ENCODE measurements around the gene TM2D1. TPM values are rescaled to one million over a fixed set of nuclear protein-coding genes. Genes with fewer than 3 reads are reported as not detected.

Gene TM2D1
- total RNA-seq, 2 donors from 2014 or later, result 17.7 to 22.1 TPM

- H3K27me3 Mint-ChIP-seq, result no peaks in the 10 kb centered on the region
- DNase-seq (no peak), ATAC-seq (no peak)
- H3K36me3 Mint-ChIP-seq (ENCODE audit: low read depth), result no peaks in the 10 kb centered on the region
- no peak overlapping the region for H3K4me3 Mint-ChIP-seq
- H3K9me3 ChIP-seq (ENCODE audit: control insufficient read depth, low read length, poor library complexity, severe bottlenecking), result no peaks in the 10 kb centered on the region
- H3K27ac Mint-ChIP-seq, result no peak overlapping the region
- no peaks in the 10 kb centered on the region for H3K4me1 Mint-ChIP-seq
These were observed 70.9 kb downstream of the TM2D1 start for GRCh38 chr1:61654067-61654466.

DNA sequence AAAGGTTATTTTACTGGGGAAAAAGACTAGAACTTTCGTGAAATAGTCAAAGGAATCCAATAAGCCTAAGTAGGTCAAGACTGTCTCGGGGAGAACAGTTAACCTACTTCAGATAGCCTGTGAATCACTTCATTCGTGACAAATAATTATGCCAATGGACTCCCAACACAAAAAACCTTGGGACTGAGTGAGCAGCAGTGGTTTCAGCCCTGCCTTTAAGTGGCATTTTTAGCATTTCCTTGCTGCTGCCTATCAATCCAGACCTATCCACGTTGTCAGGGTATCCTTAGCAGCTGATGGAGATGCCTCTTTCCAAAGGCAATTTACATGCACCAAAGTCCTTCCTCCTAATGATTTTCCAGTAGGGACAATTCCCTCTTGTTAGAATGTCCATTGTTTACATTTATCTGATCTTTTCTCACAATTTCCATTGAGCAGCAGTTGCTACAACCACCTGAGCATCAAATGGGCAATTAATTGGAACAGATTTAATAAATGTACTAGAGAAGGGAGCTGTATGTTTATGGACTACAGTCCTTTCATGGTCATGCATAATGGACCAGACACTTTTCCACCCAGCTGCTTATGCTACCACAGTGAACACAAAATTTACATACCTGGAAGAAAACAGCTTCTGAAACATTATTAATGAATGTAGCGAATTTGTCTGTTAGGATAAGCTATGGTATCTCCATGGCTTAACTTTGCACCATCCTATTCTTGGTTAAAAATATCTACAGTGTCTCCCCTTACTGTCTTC lies 75.8 kb downstream of the TM2D1 start:
- ATAC-seq (no peak), DNase-seq (no peak)
- H3K36me3 Mint-ChIP-seq (ENCODE audit: low read depth), result peaks cover 5% of the 10 kb centered on the region
- H3K27me3 Mint-ChIP-seq, result peaks cover 8% of the 10 kb centered on the region
- H3K4me3 Mint-ChIP-seq, result no peak overlapping the region
- no peaks in the 10 kb centered on the region for H3K4me1 Mint-ChIP-seq
- H3K27ac Mint-ChIP-seq, result no peak overlapping the region
- H3K9me3 ChIP-seq (ENCODE audit: control insufficient read depth, low read length, poor library complexity, severe bottlenecking), result no peaks in the 10 kb centered on the region

GRCh38 chr1:61647142-61647541 lies 77.8 kb downstream of the TM2D1 start:
- Mint-ChIP-seq H3K4me3 (no peak overlapping the region), H3K27ac (no peak overlapping the region)

DNA sequence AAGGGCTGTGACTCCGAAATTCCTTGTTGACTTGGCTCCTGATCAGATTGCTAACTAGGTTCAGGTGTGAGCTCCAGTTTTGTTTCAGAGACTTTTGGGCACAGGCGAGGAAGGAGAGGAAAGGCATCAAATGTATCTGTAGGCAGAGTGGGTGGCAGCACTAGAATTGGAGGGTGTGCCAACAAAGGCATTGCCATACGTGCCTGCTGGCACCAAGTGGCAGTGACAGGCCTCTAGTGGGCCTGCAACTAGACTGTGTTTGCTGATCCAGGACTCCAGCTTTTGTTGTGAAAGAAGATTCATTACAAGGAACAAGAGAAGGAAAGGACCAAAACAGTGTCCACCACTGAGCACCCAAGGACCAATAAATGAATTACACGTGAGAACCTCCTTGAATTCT lies 79.5 kb downstream of the TM2D1 start:
- H3K27me3 Mint-ChIP-seq, result peaks cover 29% of the 10 kb centered on the region
- H3K4me1 Mint-ChIP-seq, result peaks cover 7% of the 10 kb centered on the region
- no peak overlapping the region for H3K27ac Mint-ChIP-seq
- no peak overlapping the region for H3K4me3 Mint-ChIP-seq
- no peaks in the 10 kb centered on the region for H3K9me3 ChIP-seq (ENCODE audit: control insufficient read depth, low read length, poor library complexity, severe bottlenecking)
- DNase-seq (no peak), ATAC-seq (no peak)
- H3K36me3 Mint-ChIP-seq (ENCODE audit: low read depth), result peaks cover 5% of the 10 kb centered on the region

More at GRCh38 chr1:61647142-61647541, 77.8 kb downstream of the TM2D1 start:
- Mint-ChIP-seq H3K27me3 (peaks cover 13% of the 10 kb centered on the region), H3K36me3 (ENCODE audit: low read depth) (peaks cover 5% of the 10 kb centered on the region), H3K4me1 (no peaks in the 10 kb centered on the region)
- no peak for ATAC-seq
- H3K9me3 ChIP-seq (ENCODE audit: control insufficient read depth, low read length, poor library complexity, severe bottlenecking), result no peaks in the 10 kb centered on the region
- DNase-seq, result no peak

DNA sequence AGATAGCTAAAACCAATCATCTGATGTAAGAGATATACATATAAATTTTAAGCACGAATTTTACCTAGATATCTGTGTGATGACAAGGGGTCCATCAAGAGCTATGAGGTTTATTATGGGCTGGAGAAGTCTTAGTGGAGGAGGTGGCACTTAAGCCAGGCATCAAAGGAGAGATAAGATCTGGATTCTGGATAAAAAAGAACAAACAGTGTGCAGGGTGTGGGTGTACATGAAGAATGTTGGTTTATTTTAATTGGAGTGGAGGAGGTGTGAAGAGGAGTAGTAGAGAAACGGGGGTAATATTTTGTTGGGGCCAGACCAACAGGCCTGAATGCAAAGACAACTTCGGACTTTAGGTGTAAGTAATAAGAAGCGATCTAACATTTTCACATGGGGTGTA lies 80.6 kb downstream of the TM2D1 start:
- DNase-seq, result no peak
- ATAC-seq, result no peak
- Mint-ChIP-seq H3K27me3 (peaks cover 31% of the 10 kb centered on the region), H3K4me1 (peaks cover 9% of the 10 kb centered on the region), H3K4me3 (no peak overlapping the region), H3K27ac (no peak overlapping the region), H3K36me3 (ENCODE audit: low read depth) (peaks cover 9% of the 10 kb centered on the region)
- H3K9me3 ChIP-seq (ENCODE audit: control insufficient read depth, low read length, poor library complexity, severe bottlenecking), result no peaks in the 10 kb centered on the region

DNA sequence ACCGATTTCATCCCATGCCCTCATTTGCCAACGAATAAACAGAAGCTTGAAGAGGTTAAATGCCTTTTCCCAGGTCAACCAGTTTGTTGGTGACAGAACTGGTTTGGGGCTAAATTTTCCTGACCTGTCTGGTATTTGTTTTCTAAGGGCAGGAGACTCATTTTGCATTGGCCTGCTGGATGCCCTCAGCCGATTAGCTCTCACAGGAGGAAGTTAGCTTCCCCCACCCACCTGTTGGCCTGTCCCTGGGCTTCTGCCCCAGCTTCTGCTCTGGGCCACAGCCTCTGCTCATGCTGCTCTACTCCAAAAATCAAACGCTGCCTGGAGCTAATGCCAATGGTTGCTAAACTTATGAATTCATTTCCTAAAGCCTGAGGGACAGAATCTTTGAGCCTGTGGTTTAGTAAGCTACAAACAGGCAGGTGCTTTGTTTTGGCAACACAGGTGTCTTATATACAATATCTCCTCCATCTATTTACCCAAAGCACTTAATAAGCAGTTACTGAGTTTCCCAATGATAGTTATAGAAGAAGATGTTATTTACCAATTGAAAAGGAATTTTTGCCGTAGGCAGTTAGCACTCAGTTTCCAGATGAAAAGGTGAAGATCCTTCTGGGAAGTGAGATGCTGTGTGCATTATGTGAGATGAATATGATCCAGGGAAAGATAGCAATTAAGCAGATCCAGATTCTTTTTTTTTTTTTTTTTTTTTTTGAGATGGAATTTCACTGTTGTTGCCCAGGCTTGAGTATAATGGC lies 82.3 kb downstream of the TM2D1 start:
- DNase-seq (no peak), ATAC-seq (no peak)
- no peaks in the 10 kb centered on the region for H3K9me3 ChIP-seq (ENCODE audit: control insufficient read depth, low read length, poor library complexity, severe bottlenecking)
- Mint-ChIP-seq H3K4me3 (no peak overlapping the region), H3K4me1 (peaks cover 9% of the 10 kb centered on the region), H3K27ac (no peak overlapping the region), H3K27me3 (peaks cover 31% of the 10 kb centered on the region), H3K36me3 (ENCODE audit: low read depth) (peaks cover 13% of the 10 kb centered on the region)

- H3K9me3 ChIP-seq (ENCODE audit: control insufficient read depth, low read length, poor library complexity, severe bottlenecking), result no peaks in the 10 kb centered on the region
- ATAC-seq, result peak; percentile 93
- H3K27me3 Mint-ChIP-seq, result peaks cover 31% of the 10 kb centered on the region
- H3K4me1 Mint-ChIP-seq, result peaks cover 9% of the 10 kb centered on the region
- peak overlapping the region; percentile 39 for H3K27ac Mint-ChIP-seq
- H3K4me3 Mint-ChIP-seq, result peak overlapping the region; percentile 63
- H3K36me3 Mint-ChIP-seq (ENCODE audit: low read depth), result peaks cover 13% of the 10 kb centered on the region
- peak; percentile 10 to 32 (median 17) for DNase-seq
These were observed 83.2 kb downstream of the TM2D1 start for GRCh38 chr1:61641578-61642336.

DNA sequence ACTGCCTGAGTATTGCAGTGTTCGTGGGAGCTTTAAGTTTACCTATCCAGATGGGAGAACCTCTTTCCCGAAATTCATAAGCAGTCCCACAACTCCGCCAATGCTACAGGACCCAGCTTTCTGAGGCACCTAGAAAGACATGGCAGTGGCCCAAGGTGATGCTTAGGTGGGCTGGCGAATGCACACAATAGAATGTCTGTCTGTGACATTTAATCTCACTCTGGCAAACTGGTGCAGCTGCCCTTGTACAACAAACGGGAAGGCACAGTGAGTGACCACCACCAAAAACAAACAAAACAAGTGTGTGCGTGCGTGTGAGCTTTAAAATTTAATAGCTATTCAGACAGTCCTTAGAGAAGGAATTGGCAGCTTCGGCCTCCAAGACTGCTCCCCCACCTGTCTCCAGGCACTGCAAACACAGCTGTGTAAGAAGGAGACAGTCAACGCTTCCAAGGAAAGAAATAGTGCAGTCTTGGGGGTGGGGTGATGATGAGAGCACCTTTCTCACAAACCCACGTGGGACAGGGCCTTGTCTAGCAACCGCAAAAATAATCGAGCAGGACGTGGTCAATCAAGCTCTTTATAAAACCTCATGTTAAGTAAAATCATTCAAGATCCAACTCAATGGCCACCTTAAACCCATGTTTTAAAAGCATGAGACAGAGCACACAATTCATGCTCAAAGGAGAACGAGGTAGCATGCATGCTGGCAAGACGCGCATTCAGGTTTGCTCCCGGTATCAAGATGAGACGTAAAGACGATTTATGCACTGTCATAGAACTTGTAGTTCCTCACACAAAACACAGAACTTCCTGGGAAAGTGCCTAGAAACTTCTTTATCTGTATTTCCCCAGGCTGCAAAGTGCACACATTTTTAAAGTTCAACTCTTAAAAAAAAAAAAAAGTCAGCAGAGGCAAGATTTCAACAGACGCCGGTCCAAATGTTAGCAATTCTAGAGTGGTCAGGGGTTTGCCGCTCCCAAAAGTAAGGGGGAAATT lies 84.1 kb downstream of the TM2D1 start:
- Mint-ChIP-seq H3K27me3 (peaks cover 37% of the 10 kb centered on the region), H3K27ac (peak overlapping the region; percentile 64), H3K36me3 (ENCODE audit: low read depth) (peaks cover 13% of the 10 kb centered on the region), H3K4me3 (peak overlapping the region; percentile 63), H3K4me1 (peaks cover 9% of the 10 kb centered on the region)
- ATAC-seq (no peak), DNase-seq (no peak)
- H3K9me3 ChIP-seq (ENCODE audit: control insufficient read depth, low read length, poor library complexity, severe bottlenecking), result no peaks in the 10 kb centered on the region

GRCh38 chr1:61639608-61640336 lies 85.2 kb downstream of the TM2D1 start:
- Mint-ChIP-seq H3K27ac (peak overlapping the region; percentile 64), H3K36me3 (ENCODE audit: low read depth) (peaks cover 10% of the 10 kb centered on the region), H3K27me3 (peaks cover 34% of the 10 kb centered on the region), H3K4me1 (peaks cover 9% of the 10 kb centered on the region), H3K4me3 (no peak overlapping the region)
- no peaks in the 10 kb centered on the region for H3K9me3 ChIP-seq (ENCODE audit: control insufficient read depth, low read length, poor library complexity, severe bottlenecking)
- ATAC-seq (no peak), DNase-seq (no peak)

DNA sequence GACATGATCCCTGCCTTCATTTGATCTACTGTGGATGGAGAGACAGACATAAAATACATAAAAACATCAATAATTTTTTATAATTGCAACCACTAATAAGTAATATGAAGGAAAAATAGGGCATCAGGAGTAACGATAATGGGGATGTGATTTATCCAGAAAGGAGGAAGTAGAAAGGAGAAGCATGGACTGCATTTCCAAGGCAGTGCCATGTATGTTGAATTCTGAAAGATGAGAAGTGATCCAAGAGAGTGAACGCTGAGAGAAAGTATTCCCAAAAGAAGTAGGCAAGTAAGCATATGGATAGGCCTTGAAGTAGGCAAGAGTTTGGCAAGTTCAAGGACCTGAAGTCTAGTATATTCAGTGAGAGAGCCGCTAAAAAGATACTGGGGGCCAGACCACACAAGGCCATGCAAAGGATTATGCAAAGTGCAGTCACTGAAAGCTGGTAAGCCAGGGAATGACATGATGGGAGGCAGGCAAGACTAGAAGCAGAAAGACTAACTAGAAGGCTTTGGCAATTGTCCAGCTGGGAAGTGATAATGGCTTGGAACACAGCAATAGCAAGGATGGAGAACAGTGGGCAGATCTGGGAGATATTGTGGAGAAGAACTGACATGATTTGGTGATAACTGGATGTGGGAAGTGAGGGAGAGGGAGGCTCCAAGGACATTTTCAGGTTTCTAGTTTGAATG lies 85.9 kb downstream of the TM2D1 start:
- Mint-ChIP-seq H3K27ac (no peak overlapping the region), H3K27me3 (peaks cover 37% of the 10 kb centered on the region), H3K36me3 (ENCODE audit: low read depth) (peaks cover 9% of the 10 kb centered on the region), H3K4me3 (no peak overlapping the region), H3K4me1 (peaks cover 9% of the 10 kb centered on the region)
- ATAC-seq, result no peak
- no peak for DNase-seq
- H3K9me3 ChIP-seq (ENCODE audit: control insufficient read depth, low read length, poor library complexity, severe bottlenecking), result no peaks in the 10 kb centered on the region

DNA sequence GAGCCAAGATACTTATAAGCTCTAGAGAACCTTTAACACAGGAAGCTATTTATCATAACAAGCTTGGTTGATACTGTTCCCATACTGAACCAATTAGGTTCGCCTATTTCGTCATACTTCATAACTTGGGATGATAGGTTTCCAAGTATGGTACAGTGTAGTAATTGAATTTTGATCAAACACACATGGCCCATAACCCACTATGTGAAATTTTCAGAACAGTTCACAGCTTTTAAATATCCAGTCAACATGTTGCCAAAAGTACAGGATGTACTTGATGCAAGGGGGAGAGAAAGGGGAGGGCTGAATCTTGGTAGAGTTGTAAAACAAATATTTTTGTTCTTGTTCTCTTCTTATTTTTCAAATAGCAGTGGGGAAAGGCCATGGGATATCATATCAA lies 86.6 kb downstream of the TM2D1 start:
- no peak overlapping the region for H3K4me3 Mint-ChIP-seq
- ATAC-seq, result no peak

More for the DNA sequence above, 86.6 kb downstream of the TM2D1 start:
- Mint-ChIP-seq H3K36me3 (ENCODE audit: low read depth) (peaks cover 9% of the 10 kb centered on the region), H3K27ac (no peak overlapping the region), H3K27me3 (peaks cover 37% of the 10 kb centered on the region), H3K4me1 (peaks cover 9% of the 10 kb centered on the region)
- no peak for DNase-seq
- H3K9me3 ChIP-seq (ENCODE audit: control insufficient read depth, low read length, poor library complexity, severe bottlenecking), result no peaks in the 10 kb centered on the region

All from T-helper 17 cell (primary cell).